NCI-H526 treated with DMSO at 0.1 percent for 48 hours (cell line): ENCODE data around the gene IFRD1.
"Not testable (repeated sequence)": the region's sequence is repeated elsewhere in the genome, so short reads cannot be mapped to it uniquely, and the experiment has no call there.

Source experiments
- DNase-seq: peaks from one replicate; lab custom pipeline; 2025; lab: John Stamatoyannopoulos, UW

IFRD1 gene

GRCh38 chr7:112488264-112488552 lies 37.9 kb downstream of the IFRD1 start:
- no peak for DNase-seq

DNA sequence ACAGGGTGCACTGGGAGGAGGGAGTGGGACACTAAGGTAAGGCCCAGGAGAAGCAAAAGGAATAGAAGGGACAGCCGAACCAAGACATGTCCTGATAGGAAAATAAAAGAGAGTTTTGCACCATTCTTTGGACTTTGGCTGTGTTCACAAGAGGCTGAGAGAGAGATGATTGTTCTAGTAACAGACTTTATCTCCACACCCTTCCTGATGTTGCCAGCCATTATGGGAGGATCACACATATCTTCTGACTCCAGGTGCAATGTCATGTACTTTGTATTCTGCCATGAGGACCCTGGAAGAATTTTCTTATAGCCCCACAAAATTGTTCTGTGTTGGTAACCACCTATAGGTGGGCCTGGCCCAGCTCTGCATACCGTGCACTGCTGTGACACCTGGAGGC lies 41.9 kb downstream of the IFRD1 start:
- DNase-seq: no peak

DNA sequence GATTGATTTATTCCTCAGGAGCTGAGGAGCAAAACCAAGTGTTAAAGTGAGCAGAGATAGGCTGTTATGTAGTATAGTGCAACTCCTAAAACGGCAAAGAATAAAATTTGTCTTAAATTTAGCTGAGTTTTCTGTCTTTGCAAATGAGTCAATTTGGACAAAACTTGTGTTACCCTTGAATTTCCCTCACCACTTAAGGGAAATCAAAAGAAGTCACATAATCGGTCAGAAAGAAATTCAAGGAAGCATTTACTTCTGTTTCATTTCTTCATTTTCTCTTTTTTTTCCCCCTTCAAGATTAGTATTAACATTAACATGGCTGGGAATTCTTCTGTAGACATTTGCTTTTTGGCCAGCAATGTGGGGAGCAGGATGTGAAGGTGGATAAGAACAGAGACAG lies 44.4 kb downstream of the IFRD1 start:
- DNase-seq: no peak

DNA sequence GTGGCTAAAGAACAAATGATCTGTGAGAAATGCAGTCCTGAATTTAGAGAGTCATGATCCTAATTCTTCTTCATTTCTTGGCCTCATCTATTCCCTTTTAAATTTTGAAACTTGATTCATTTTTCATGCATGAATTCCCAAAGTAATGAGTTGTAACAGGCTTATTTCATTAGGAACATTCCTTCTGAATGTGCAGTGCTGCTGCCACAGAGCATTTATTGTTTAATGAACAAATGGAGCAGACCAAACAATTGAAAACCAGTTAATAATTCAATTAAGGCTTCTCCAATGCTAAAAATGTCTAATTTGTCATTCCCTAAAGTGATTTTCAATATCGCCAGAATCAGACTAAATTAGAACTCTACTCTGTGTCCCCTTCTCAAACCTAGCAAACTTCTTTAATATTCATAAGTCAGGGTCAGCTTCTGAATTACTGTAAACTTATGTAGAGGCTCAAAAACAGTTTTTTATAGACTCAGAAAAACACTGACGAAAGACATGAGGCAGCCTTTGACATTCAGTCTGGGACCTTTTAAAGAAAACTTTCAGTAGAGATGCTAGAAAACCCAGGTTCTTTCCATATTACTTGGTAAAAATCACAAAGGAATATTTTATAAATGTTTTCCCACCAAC lies 45.0 kb downstream of the IFRD1 start:
- no peak for DNase-seq

- peak; percentile 68 for DNase-seq
Measured at GRCh38 chr7:112495810-112496462, 45.7 kb downstream of the IFRD1 start.

DNA sequence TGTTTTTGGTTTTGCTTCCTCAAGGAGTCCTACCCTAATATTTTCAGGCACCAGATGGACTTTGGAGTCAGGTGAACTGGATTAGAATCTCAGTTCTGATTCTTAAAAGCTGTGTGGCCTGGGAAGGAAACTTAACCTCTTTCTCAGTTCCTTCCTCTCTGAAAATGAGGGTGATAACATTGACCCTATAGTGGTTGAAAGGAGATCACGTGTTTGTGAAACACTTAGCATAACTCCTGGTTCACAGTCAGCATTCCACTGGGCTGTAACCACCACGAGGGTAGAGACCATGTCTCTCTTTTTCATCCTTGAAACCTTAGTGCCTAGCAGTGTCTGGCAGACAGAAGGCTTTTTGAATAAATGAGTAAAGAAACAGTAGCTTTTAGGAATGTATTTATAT lies 47.2 kb downstream of the IFRD1 start:
- no peak for DNase-seq

GRCh38 chr7:112500619-112501018 lies 50.4 kb downstream of the IFRD1 start:
- DNase-seq: no peak

DNA sequence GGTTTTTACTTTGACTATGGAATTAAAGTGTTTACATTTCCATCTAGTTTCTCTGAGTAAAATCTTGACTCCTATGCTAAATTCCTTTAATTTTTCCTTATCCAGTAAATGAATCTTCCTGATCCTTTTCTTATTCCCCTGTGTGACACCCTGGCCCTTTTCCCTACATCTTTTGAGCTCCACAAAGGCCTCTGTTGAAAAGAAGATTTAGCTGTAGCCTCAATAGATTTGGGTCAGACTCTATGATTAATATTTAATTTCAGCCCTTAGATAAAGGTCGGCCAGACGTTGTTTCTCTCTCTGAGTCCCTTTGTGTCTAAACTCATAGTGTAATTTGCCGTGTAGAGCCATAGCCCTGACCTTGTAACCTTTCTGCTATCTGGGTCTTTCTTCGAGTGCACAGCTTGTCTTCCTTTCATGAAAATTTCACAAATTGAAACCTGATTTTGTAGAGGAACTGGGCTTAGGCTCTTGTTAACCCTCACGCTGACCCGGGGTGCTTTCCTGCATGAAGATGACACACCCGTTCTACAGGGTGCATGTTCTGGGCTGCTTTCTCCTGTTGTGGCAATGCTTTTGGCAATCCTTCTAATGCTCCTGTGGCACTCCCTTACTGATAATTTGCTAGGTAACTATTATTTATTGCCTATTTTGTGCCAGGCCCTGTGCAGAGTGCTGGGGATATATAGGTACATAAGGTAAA lies 51.7 kb downstream of the IFRD1 start:
- DNase-seq: no peak

- no peak for DNase-seq
Measured at GRCh38 chr7:112502700-112503099, 52.4 kb downstream of the IFRD1 start.

GRCh38 chr7:112503361-112503972 lies 53.2 kb downstream of the IFRD1 start:
- DNase-seq: no peak

DNA sequence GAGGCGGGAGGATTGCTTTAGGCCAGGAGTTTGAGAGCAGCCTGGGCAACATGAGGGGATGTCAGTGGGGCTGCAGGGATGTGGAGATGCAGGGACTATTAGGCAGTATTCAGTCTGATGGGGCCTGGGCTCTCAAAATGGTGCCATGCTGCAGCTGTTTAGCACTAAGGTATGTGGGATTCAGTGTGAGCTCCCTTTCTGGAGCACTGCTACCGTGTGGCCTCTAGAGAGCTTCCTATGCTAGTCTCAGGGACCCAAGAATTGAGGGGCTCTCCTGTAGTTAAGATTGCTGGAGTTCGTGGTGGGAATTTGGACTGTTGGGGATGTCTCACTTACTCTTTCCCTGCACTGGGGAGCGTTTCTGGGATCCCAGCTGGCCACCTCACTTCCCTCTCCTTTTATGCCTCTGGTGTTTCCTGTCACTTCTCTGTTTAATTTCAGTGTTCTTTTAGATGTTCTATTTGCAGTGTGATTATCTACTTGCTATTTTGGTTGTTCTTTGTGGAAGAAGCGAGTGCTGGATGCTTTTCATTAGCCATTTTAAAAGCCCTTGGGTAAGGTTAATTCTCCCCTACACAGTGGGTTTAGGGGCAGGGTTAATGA lies 53.9 kb downstream of the IFRD1 start:
- no peak for DNase-seq

GRCh38 chr7:112505495-112505894 lies 55.2 kb downstream of the IFRD1 start:
- no peak for DNase-seq

- no peak for DNase-seq
Measured at GRCh38 chr7:112508404-112508803, 58.1 kb downstream of the IFRD1 start.

DNA sequence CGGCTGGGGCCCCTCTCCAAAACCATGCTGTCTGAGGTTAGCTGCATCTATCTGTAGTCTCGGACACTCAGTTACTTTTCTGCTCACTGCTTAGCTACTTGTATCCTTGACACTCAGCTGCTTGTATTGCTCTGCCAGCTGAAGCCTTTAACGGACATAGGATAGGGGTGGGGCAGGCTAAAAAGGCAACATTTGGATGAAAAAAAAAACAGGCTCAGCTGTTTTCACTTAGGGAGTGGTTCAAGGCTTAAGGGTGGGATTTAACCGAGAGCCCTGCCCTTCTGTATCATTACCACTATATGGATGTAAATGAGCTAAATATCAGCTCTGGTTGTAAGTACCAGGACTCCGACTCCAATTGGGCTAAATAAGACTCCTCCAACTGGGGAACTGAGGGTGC lies 59.1 kb downstream of the IFRD1 start:
- no peak for DNase-seq

- no peak for DNase-seq
Measured at GRCh38 chr7:112510001-112510742, 59.9 kb downstream of the IFRD1 start.

DNA sequence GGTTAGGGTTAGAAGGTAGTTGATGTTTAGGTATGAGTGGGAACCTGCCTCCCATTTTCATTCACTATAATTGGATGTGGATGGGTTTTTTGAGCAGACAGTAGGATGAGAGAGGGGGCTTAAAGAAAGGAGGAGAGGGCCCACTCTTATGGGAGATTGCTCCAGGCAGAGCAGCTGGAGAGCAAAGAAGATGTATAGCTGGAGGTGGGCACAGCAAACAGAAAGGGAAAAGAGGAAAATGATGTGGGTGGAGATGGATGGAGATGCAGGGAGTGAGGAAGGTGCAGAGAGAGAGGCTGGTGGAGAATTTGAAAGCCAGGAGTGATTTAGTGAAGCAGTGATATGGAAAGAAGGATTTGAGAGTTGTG lies 60.5 kb downstream of the IFRD1 start:
- DNase-seq: no peak

DNA sequence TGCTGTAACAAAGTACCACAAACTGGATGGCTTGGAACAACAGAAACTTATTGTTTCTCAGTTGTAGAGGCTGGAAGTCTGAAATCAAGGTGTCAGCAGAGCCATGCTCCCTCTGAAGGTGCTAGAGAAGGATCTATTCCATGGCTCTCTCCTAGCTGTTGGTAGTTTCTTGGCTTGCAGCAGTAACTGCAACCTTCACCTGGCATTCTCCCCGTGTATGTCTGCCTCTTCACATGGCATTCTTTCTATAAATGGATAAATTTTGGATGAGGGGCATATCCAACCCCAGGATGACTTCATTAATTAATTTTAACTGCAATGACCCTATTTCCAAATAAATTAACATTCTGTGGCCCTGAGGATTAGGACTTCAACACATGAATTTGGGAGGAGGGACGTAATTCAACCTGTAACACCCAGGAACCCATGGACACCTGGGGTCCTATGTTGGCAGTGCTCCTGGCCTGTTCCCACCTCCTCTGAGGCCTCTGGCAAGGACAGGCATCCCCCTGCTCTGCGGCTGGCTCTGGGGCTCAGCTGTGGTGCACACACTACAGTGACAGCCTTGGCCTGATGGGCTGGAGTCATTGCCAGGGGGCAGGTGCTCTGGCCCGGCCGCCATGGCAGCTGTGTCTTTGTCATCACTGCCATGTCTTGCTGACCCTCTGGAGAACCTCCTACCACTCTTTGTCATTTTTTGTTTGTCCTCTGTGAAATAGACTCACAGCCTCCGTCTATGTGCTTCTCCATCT lies 61.4 kb downstream of the IFRD1 start:
- DNase-seq: no peak

DNA sequence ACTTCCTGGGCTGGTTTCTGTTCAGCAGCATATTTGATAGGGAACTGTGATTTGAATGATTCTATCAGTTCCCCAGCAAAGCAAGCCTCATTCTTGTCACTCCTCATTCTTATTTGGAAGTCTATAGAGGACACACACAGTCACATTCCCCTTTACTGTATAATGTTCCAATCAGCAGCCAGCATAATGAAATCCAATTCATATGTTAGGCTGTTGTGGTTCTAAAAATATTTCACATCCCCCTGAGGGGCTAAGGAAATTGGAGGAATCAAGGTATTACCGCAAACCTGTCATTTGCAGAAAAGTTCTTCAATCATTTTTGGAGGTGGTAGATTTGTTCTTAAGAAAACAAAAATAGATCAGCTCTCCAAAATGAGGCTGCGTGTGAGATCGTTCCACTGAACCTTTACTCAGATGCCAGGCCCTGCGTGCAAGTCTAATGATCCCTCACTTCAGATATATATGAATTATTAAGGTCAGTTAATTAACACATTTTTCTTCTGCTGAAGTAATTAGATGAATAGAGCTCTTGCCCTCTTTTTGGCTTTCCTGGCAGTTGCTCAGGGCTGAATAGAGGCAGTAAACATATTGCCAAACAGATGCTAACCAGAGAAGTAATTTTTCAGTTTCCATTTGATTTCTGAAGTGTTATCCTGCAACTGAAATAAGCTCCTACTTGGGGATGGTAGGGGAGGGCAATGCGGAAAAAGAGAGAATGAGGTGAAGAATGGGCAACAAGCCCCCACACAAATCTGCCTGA lies 62.4 kb downstream of the IFRD1 start:
- no peak for DNase-seq

GRCh38 chr7:112515989-112516388 lies 65.7 kb downstream of the IFRD1 start:
- no peak for DNase-seq

- not testable (repeated sequence) for DNase-seq
Measured at GRCh38 chr7:112516418-112516817, 66.2 kb downstream of the IFRD1 start.

- no peak for DNase-seq
Measured at GRCh38 chr7:112517487-112517886, 67.2 kb downstream of the IFRD1 start.
